HepG2 (cell line): ENCODE results near the gene ARMC3. TPM values are rescaled to one million over a fixed set of nuclear protein-coding genes. Genes with fewer than 3 reads are reported as not detected.
A peak's percentile ranks its signal among the peaks of the same experiment; 100 is the strongest.

Source experiments
- ATAC-seq: fragments of 200-7000 bp; cut with Tn5 transposase; 3 replicates; pipeline ENCODE4 v1.9.1; 2020; ENCODE audit warnings: mild to moderate bottlenecking, moderate library complexity
- BruUV-seq: library from RNA; stranded (reverse); fragments of 400-500 nt; replicated peaks from 2 replicates; lab custom pipeline; 2021; lab: Mats Ljungman, UMichigan
- CTCF ChIA-PET: fragments of 300-600 bp; formaldehyde crosslinking; extraction: SDS; loops from one replicate; lab custom pipeline; 2021; ENCODE audit warnings: low total read pairs, inconsistent platforms, low intra/inter-chr PET ratio; lab: Yijun Ruan, JAX
- POLR2A ChIA-PET: fragments of 350-600 bp; sonication (Branson Sonifier 250); formaldehyde crosslinking; loops from one replicate; lab custom pipeline; 2020; ENCODE audit warnings: antibody characterized with exemption, inconsistent platforms; lab: Yijun Ruan, JAX
- DNase-seq: peaks from one replicate; pipeline ENCODE4 v3.0.0-alpha.2; 2015; ENCODE audit warnings: low spot score
- FAIRE-seq: peaks from 3 replicates; lab custom pipeline; 2011; peaks lifted over from hg19 to GRCh38; lab: Jason Lieb, UNC
- H2AFZ ChIP-seq: one replicate; pipeline ENCODE4 v1.6.1; 2011; ENCODE audit warnings: low read length, inconsistent platforms
- H3K27ac ChIP-seq: fragments of 300-600 bp; 3 replicates; pipeline ENCODE4 v1.8.0; 2011; ENCODE audit warnings: mixed run types, mild to moderate bottlenecking, mixed read lengths, low read length, inconsistent platforms; ENCODE audit not compliant: insufficient read depth; ENCODE audit errors: extremely low read length
- H3K27me3 ChIP-seq, 2 experiments: fragments of 200-600 bp in 1 of 2; 2 replicates in 1 of 2; 3 replicates in 1 of 2; pipeline versions ENCODE4 v1.6.0 to v1.8.0; 2011; ENCODE audit warnings: low read length in 2 of 2, mild to moderate bottlenecking in 2 of 2, moderate library complexity in 2 of 2, inconsistent platforms in 1 of 2; ENCODE audit not compliant: insufficient read depth in 2 of 2, control insufficient read depth in 1 of 2
- H3K36me3 ChIP-seq, 2 experiments: fragments of 200-600 bp in 1 of 2; replicated peaks in 1 of 2; 2 replicates in 1 of 2; 3 replicates in 1 of 2; pipeline versions ENCODE4 v1.5.1 to v1.8.0; 2011; ENCODE audit warnings: low read length in 2 of 2, inconsistent platforms in 1 of 2; ENCODE audit not compliant: insufficient read depth in 2 of 2, control insufficient read depth in 1 of 2
- H3K4me1 ChIP-seq: 2 replicates; pipeline ENCODE4 v1.5.1; 2012; ENCODE audit warnings: low read length, inconsistent platforms; ENCODE audit not compliant: insufficient read depth
- H3K4me2 ChIP-seq: 2 replicates; pipeline ENCODE4 v1.6.0; 2011; ENCODE audit warnings: low read depth, low read length, inconsistent platforms
- H3K4me3 ChIP-seq, 3 experiments: fragments of 200-600 bp in 1 of 3; sonication (generic), shearing (Covaris generic) in 1 of 3; replicated peaks in 1 of 3; 2 replicates each; pipeline ENCODE4 v1.5.1; 2011 to 2016; ENCODE audit warnings: low read length in 3 of 3, inconsistent platforms in 2 of 3, low read depth in 2 of 3, mild to moderate bottlenecking in 2 of 3, control low read depth in 1 of 3, mixed read lengths in 1 of 3; ENCODE audit not compliant: insufficient read depth in 1 of 3
- H3K79me2 ChIP-seq: one replicate; pipeline ENCODE4 v1.6.1; 2011; ENCODE audit warnings: low read length, inconsistent platforms; ENCODE audit not compliant: insufficient read depth
- H3K9ac ChIP-seq: 2 replicates; pipeline ENCODE4 v1.6.0; 2011; ENCODE audit warnings: mild to moderate bottlenecking, low read depth, low read length, inconsistent platforms; ENCODE audit not compliant: insufficient read depth
- H3K9me3 ChIP-seq: 2 replicates; pipeline ENCODE4 v1.5.1; 2012; ENCODE audit warnings: mild to moderate bottlenecking, low read length
- H4K20me1 ChIP-seq: 2 replicates; pipeline ENCODE4 v1.6.0; 2011; ENCODE audit warnings: inconsistent platforms, mild to moderate bottlenecking, low read length, moderate library complexity; ENCODE audit not compliant: insufficient read depth
- CHD2 ChIP-seq: IDR thresholded peaks from 2 replicates; pipeline ENCODE4 v1.6.1; 2011; ENCODE audit warnings: low read depth, low read length, improper control_type of control experiment
- FOXM1 ChIP-seq: sonication (generic); formaldehyde crosslinking; IDR thresholded peaks from 2 replicates; pipeline ENCODE4 v1.5.0; 2020; ENCODE audit warnings: missing genetic modification reagents
- GATA4 ChIP-seq: sonication (generic); IDR thresholded peaks from 2 replicates; pipeline ENCODE4 v1.6.1; 2016; ENCODE audit warnings: antibody characterized with exemption, low read depth, borderline replicate concordance
- IRF2 ChIP-seq: IDR thresholded peaks from 2 replicates; pipeline ENCODE4 v1.6.1; 2018; ENCODE audit warnings: missing genetic modification reagents, missing compliant biosample characterization
- KLF6 ChIP-seq: IDR thresholded peaks from 2 replicates; pipeline ENCODE4 v1.8.0; 2016; ENCODE audit warnings: missing biosample characterization, missing genetic modification reagents
- MEIS1 ChIP-seq: sonication (generic); formaldehyde crosslinking; IDR thresholded peaks from 2 replicates; pipeline ENCODE4 v1.9.0; 2021; ENCODE audit warnings: mild to moderate bottlenecking, missing genetic modification reagents, moderate library complexity, borderline replicate concordance
- MYC ChIP-seq: sonication (generic); formaldehyde crosslinking; IDR thresholded peaks from 2 replicates; pipeline ENCODE4 v1.9.0; 2021; ENCODE audit warnings: missing genetic modification reagents, borderline replicate concordance
- SOX5 ChIP-seq: IDR thresholded peaks from 2 replicates; pipeline ENCODE4 v1.6.1; 2016; ENCODE audit warnings: borderline replicate concordance
- STAT5B ChIP-seq: sonication (generic); formaldehyde crosslinking; IDR thresholded peaks from 2 replicates; pipeline ENCODE4 v1.4.0; 2020; ENCODE audit warnings: missing genetic modification reagents
- TBX2 ChIP-seq: sonication (generic); formaldehyde crosslinking; IDR thresholded peaks from 2 replicates; pipeline ENCODE4 v1.5.0; 2020; ENCODE audit warnings: missing genetic modification reagents, mild to moderate bottlenecking, borderline replicate concordance
- ZIK1 ChIP-seq: sonication (generic); formaldehyde crosslinking; IDR thresholded peaks from 2 replicates; pipeline ENCODE4 v1.5.0; 2020; ENCODE audit warnings: mild to moderate bottlenecking, low read depth, missing genetic modification reagents, borderline replicate concordance
- ZNF274 ChIP-seq: sonication (generic); formaldehyde crosslinking; IDR thresholded peaks from 2 replicates; pipeline ENCODE4 v1.5.1; 2020; ENCODE audit warnings: mild to moderate bottlenecking, missing genetic modification reagents
- ZNF33A ChIP-seq: sonication (generic); formaldehyde crosslinking; IDR thresholded peaks from 2 replicates; pipeline ENCODE4 v1.5.1; 2020; ENCODE audit warnings: missing genetic modification reagents, mild to moderate bottlenecking, moderate library complexity, borderline replicate concordance
- WGBS: methylation state at CpG from one replicate; pipeline ENCODE4 v1.1.6; 2017; ENCODE audit warnings: low lambda C conversion rate; 5-methylcytosine and 5-hydroxymethylcytosine counted together
- in situ Hi-C: cut with HindIII; loops from 2 replicates; pipeline ENCODE4 v1.10.0; 2017; ENCODE audit warnings: low pct_unique_long_range_greater_than_20kb; ENCODE audit not compliant: extremely low pct_ligation_motif_present
- intact Hi-C: fragments of 100-400 bp; cut with micrococcal nuclease; formaldehyde crosslinking; loops from one replicate; pipeline ENCODE4 v1.10.0; 2022; ENCODE audit not compliant: unreplicated experiment
- polyA plus RNA-seq, 8 experiments: library from polyadenylated mRNA; depleted of rRNA in 3 of 8; stranded (reverse) in 7 of 8; unstranded in 1 of 8; fragments of >200 nt; fragmentation: Illumina TruSeq in 4 of 8; extraction: Trizol in 4 of 8; gene quantifications; 2 replicates each; pipeline versions ENCODE4 v1.2.1 to v1.2.3, GENCODE V29; 2011 to 2016; ENCODE audit warnings: low read depth in 4 of 8, missing spikeins in 1 of 8, mixed read lengths in 1 of 8; ENCODE audit not compliant: insufficient read depth in 1 of 8
- total RNA-seq, 5 experiments: library from RNA; depleted of rRNA; stranded (reverse); fragments of >200 nt; fragmentation: Illumina TruSeq; extraction: Trizol; gene quantifications; 2 replicates each; pipeline ENCODE4 v1.2.3, GENCODE V29; 2016; ENCODE audit warnings: low read depth in 1 of 5
- TF ChIP-seq, protein P1 (sequence below): sonication (generic); formaldehyde crosslinking; IDR thresholded peaks from 2 replicates; pipeline ENCODE4 v1.4.0; 2020; ENCODE audit warnings: missing genetic modification reagents
- TF ChIP-seq, protein P2 (sequence below): sonication (generic); formaldehyde crosslinking; IDR thresholded peaks from 2 replicates; pipeline ENCODE4 v1.5.0; 2020; ENCODE audit warnings: mild to moderate bottlenecking, missing genetic modification reagents, moderate library complexity
- TF ChIP-seq, protein P3 (sequence below): IDR thresholded peaks from 2 replicates; pipeline ENCODE4 v1.6.1; 2012; ENCODE audit warnings: low read depth, low read length, improper control_type of control experiment
- TF ChIP-seq, protein P4 (sequence below): sonication (generic); formaldehyde crosslinking; IDR thresholded peaks from 2 replicates; pipeline ENCODE4 v1.4.0; 2020; ENCODE audit warnings: missing genetic modification reagents, borderline replicate concordance

The ARMC3 gene
- total and polyA plus RNA-seq, 2 of the 13 experiments (the other 11 are each of a cell fraction or from before 2014, with no cell fraction given) = not detected

DNA sequence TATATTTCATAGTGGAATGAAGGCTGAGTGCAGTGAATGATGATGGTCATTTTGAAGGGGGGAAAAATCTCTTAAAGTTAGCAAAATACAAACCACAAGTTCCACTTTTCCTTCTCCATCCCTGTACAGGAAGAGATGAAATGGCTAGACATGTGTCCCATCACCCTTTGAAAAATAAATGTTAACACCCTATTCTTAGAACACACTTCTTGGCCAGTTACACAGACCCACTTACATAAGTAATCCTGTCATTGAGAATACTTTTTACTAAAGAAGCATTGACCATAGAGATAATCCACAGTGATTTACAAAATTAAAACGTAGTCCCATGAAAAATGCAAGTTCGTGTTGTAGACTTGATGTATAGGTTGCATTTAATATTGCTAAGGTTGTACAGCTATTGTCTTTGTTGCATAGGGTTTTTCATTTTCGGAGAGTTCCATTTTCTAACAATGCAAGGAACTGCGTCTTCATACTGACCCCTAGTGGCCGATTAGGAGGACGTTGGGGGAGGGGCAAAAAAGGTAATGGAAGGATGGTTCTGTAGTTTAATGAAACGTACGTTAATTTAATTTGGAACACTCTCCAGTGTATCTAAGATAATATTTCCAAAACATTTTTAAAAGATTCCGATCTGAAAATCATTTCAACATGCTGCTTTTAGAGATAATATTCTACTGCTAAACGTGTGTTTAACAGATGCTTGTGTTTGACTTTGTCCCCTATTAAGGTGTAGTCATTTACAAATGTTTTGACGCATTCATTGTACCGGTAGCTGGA lies 60.9 kb downstream of the ARMC3 start:
- in situ Hi-C loops = loop anchor here (5.0 kb wide), 1 partner anchor 416 kb away; no protein-coding TSS in a partner anchor
- WGBS = 3% methylated on average over 12 of the region's 12 CpGs
- peak; percentile 34 for DNase-seq
- POLR2A ChIA-PET = no interaction called here
- no peak overlapping the region for H3K27ac ChIP-seq
- no TSS peak for BruUV-seq
- intact Hi-C loops = loop anchor here (1.0 to 10.0 kb wide), 6 partner anchors 80 to 994 kb away; partner anchors contain the start of gene BMI1
- ATAC-seq = peak; percentile 44
- H3K4me2 ChIP-seq = peak overlapping the region; percentile 21; the same call in 1 of the 2 replicates
- H3K4me3 ChIP-seq = no peak overlapping the region; a peak in 1 of 6 replicates
- peak; percentile 77 for FAIRE-seq
- no peaks in the 10 kb centered on the region for H4K20me1 ChIP-seq
- no peaks in the 10 kb centered on the region for H3K79me2 ChIP-seq
- no peak overlapping the region for H2AFZ ChIP-seq
- H3K9me3 ChIP-seq = no peaks in the 10 kb centered on the region
- H3K4me1 ChIP-seq = peaks cover 11% of the 10 kb centered on the region; the same call in 1 of the 2 replicates
- CTCF ChIA-PET = interaction anchor here (0.6 to 3.8 kb wide), 6 partner anchors 403 to 995 kb away, joined by 3 to 25 read pairs (median 8); no protein-coding TSS in a partner anchor
- peaks cover 2% of the 10 kb centered on the region in 2 experiments; a peak in 1 of 5 replicates for H3K27me3 ChIP-seq
- H3K9ac ChIP-seq = no peak overlapping the region
- H3K36me3 ChIP-seq = no peaks in the 10 kb centered on the region
- TF ChIP-seq MEIS1 (CRISPR knock-in tag) (no peak), FOXM1 (no peak), GATA4 (no peak), KLF6 (CRISPR knock-in tag) (no peak), IRF2 (CRISPR knock-in tag) (peak; percentile 38; the same call in 1 of the 2 replicates), CHD2 (peak; percentile 59; the same call in 1 of the 2 replicates), MYC (CRISPR knock-in tag) (no peak), ZIK1 (CRISPR knock-in tag) (no peak), ZNF274 (CRISPR knock-in tag) (no peak), TBX2 (CRISPR knock-in tag) (no peak), SOX5 (no peak), STAT5B (CRISPR knock-in tag) (no peak), ZNF33A (CRISPR knock-in tag) (no peak)
- TF ChIP-seq, protein P1, sequence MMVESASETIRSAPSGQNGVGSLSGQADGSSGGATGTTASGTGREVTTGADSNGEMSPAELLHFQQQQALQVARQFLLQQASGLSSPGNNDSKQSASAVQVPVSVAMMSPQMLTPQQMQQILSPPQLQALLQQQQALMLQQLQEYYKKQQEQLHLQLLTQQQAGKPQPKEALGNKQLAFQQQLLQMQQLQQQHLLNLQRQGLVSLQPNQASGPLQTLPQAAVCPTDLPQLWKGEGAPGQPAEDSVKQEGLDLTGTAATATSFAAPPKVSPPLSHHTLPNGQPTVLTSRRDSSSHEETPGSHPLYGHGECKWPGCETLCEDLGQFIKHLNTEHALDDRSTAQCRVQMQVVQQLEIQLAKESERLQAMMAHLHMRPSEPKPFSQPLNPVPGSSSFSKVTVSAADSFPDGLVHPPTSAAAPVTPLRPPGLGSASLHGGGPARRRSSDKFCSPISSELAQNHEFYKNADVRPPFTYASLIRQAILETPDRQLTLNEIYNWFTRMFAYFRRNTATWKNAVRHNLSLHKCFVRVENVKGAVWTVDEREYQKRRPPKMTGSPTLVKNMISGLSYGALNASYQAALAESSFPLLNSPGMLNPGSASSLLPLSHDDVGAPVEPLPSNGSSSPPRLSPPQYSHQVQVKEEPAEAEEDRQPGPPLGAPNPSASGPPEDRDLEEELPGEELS (CRISPR knock-in tag) = no peak
- TF ChIP-seq, protein P2, sequence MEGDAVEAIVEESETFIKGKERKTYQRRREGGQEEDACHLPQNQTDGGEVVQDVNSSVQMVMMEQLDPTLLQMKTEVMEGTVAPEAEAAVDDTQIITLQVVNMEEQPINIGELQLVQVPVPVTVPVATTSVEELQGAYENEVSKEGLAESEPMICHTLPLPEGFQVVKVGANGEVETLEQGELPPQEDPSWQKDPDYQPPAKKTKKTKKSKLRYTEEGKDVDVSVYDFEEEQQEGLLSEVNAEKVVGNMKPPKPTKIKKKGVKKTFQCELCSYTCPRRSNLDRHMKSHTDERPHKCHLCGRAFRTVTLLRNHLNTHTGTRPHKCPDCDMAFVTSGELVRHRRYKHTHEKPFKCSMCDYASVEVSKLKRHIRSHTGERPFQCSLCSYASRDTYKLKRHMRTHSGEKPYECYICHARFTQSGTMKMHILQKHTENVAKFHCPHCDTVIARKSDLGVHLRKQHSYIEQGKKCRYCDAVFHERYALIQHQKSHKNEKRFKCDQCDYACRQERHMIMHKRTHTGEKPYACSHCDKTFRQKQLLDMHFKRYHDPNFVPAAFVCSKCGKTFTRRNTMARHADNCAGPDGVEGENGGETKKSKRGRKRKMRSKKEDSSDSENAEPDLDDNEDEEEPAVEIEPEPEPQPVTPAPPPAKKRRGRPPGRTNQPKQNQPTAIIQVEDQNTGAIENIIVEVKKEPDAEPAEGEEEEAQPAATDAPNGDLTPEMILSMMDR (CRISPR knock-in tag) = peak; percentile 85
- TF ChIP-seq, protein P3, sequence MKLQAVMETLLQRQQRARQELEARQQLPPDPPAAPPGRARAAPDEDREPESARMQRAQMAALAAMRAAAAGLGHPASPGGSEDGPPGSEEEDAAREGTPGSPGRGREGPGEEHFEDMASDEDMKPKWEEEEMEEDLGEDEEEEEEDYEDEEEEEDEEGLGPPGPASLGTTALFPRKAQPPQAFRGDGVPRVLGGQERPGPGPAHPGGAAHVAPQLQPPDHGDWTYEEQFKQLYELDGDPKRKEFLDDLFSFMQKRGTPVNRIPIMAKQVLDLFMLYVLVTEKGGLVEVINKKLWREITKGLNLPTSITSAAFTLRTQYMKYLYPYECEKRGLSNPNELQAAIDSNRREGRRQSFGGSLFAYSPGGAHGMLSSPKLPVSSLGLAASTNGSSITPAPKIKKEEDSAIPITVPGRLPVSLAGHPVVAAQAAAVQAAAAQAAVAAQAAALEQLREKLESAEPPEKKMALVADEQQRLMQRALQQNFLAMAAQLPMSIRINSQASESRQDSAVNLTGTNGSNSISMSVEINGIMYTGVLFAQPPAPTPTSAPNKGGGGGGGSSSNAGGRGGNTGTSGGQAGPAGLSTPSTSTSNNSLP = 0 out of 2 replicates have a peak, but pooled peaks have one; percentile 29
- TF ChIP-seq, protein P4, sequence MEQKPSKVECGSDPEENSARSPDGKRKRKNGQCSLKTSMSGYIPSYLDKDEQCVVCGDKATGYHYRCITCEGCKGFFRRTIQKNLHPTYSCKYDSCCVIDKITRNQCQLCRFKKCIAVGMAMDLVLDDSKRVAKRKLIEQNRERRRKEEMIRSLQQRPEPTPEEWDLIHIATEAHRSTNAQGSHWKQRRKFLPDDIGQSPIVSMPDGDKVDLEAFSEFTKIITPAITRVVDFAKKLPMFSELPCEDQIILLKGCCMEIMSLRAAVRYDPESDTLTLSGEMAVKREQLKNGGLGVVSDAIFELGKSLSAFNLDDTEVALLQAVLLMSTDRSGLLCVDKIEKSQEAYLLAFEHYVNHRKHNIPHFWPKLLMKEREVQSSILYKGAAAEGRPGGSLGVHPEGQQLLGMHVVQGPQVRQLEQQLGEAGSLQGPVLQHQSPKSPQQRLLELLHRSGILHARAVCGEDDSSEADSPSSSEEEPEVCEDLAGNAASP (CRISPR knock-in tag) = no peak
